Tibial artery (tissue), 4 donors: ENCODE data around the gene FOXO4.
A peak's percentile ranks its signal among the peaks of the same experiment; 100 is the strongest.

Source experiments
- DNase-seq, 2 donors: peaks; one replicate each; pipeline ENCODE4 v3.0.0-alpha.2; 2019
- H3K27ac ChIP-seq, 2 donors: fragments of 200-600 bp; sonication (generic) in 1 of 2; 1 replicate in 1 of 2; 2 replicates in 1 of 2; pipeline ENCODE4 v1.5.1; 2018 to 2019; ENCODE audit warnings: mild to moderate bottlenecking in 1 of 2
- H3K27me3 ChIP-seq, 2 donors: fragments of 200-600 bp; sonication (generic) in 1 of 2; one replicate each; pipeline versions ENCODE4 v1.5.1 to v1.6.0; 2016 to 2019
- H3K36me3 ChIP-seq, 3 donors: fragments of 200-600 bp; sonication (generic) in 2 of 3; one replicate each; pipeline ENCODE4 v1.5.1; 2016 to 2019; ENCODE audit warnings: mild to moderate bottlenecking in 2 of 3
- H3K4me1 ChIP-seq, 4 donors: fragments of 200-600 bp; sonication (generic) in 2 of 4; 1 replicate in 3 of 4; 2 replicates in 1 of 4; pipeline ENCODE4 v1.5.1; 2016 to 2019
- H3K4me3 ChIP-seq, 2 donors: fragments of 200-600 bp; sonication (generic) in 1 of 2; 1 replicate in 1 of 2; 2 replicates in 1 of 2; pipeline ENCODE4 v1.5.1; 2018 to 2019; ENCODE audit warnings: mild to moderate bottlenecking in 2 of 2
- H3K9me3 ChIP-seq, 3 donors: fragments of 200-600 bp; sonication (generic) in 1 of 3; one replicate each; pipeline ENCODE4 v1.5.1; 2016 to 2019
- CTCF ChIP-seq, 2 experiments: fragments of 200-600 bp in 1 of 2; fragments of 450-650 bp in 1 of 2; IDR thresholded peaks; one replicate each; pipeline ENCODE4 v1.5.1; 2017 to 2019; ENCODE audit warnings: antibody characterized with exemption in 2 of 2, mild to moderate bottlenecking in 1 of 2, moderate library complexity in 1 of 2
- intact Hi-C: fragments of 100-400 bp; cut with DNase I; formaldehyde crosslinking; loops from one replicate; pipeline ENCODE4 v1.15.0; 2023; ENCODE audit warnings: low total_unique reads

Gene FOXO4

GRCh38 chrX:71060127-71060526, 35.5 kb upstream of the FOXO4 start:
- H3K4me1 ChIP-seq, result no peaks in the 10 kb centered on the region
- no peak for TF ChIP-seq CTCF (IDR thresholded peaks at IDR 0.05)
- no peaks in the 10 kb centered on the region for H3K9me3 ChIP-seq
- H3K36me3 ChIP-seq, result peaks cover 16 to 41% (median 37%) of the 10 kb centered on the region in 3 donors
- DNase-seq, result no peak
- no peak overlapping the region for H3K27ac ChIP-seq
- no peaks in the 10 kb centered on the region for H3K27me3 ChIP-seq
- intact Hi-C loops, result no loop called here
- H3K4me3 ChIP-seq, result no peak overlapping the region

GRCh38 chrX:71067089-71067488, 28.6 kb upstream of the FOXO4 start:
- Histone ChIP-seq H3K9me3 (no peaks in the 10 kb centered on the region), H3K27me3 (no peaks in the 10 kb centered on the region), H3K4me1 (peaks cover 0 to 14% (median 0%) of the 10 kb centered on the region in 4 donors), H3K36me3 (peaks cover under 1 to 6% (median 6%) of the 10 kb centered on the region in 3 donors), H3K4me3 (peak overlapping the region; percentile 65 to 66), H3K27ac (peak overlapping the region; percentile 81 to 84)
- intact Hi-C loops, result no loop called here
- TF ChIP-seq CTCF (IDR thresholded peaks at IDR 0.05), result no peak
- no peak for DNase-seq

GRCh38 chrX:71067712-71068043, 28.0 kb upstream of the FOXO4 start:
- Histone ChIP-seq H3K4me3 (peak overlapping the region; percentile 65 to 66), H3K4me1 (peaks cover 0 to 14% (median 0%) of the 10 kb centered on the region in 4 donors), H3K36me3 (peaks cover 0 to under 1% (median 0%) of the 10 kb centered on the region in 3 donors), H3K9me3 (no peaks in the 10 kb centered on the region), H3K27me3 (no peaks in the 10 kb centered on the region), H3K27ac (peak overlapping the region; percentile 81 to 84)
- DNase-seq, result no peak
- intact Hi-C loops, result no loop called here
- no peak for TF ChIP-seq CTCF (IDR thresholded peaks at IDR 0.05)

GRCh38 chrX:71068044-71068918, 27.4 kb upstream of the FOXO4 start, which contains the start of gene SNX12:
Gene SNX12 (minus strand): TSS chrX:71068334. CDS start chrX:71068306, 28 bp downstream.
- peak in 1 of 2 experiments; percentile 78 for TF ChIP-seq CTCF (IDR thresholded peaks at IDR 0.05)
- H3K9me3 ChIP-seq, result no peaks in the 10 kb centered on the region
- H3K27me3 ChIP-seq, result no peaks in the 10 kb centered on the region
- peak; percentile 93 to 96 for DNase-seq
- peak within 1 kb of the TSS; percentile 81 to 84 for H3K27ac ChIP-seq
- peak within 1 kb of the TSS; percentile 65 to 66 for H3K4me3 ChIP-seq
- H3K36me3 ChIP-seq, result no peaks in the 10 kb centered on the region
- intact Hi-C loops, result no loop called here
- peaks cover 0 to 14% (median 0%) of the 10 kb centered on the region in 4 donors for H3K4me1 ChIP-seq

- intact Hi-C loops, result no loop called here
- DNase-seq, result no peak
- H3K9me3 ChIP-seq, result no peaks in the 10 kb centered on the region
- no peaks in the 10 kb centered on the region for H3K27me3 ChIP-seq
- no peaks in the 10 kb centered on the region for H3K36me3 ChIP-seq
- H3K4me3 ChIP-seq, result no peak overlapping the region
- no peak overlapping the region for H3K27ac ChIP-seq
- H3K4me1 ChIP-seq, result peaks cover 0 to 14% (median 0%) of the 10 kb centered on the region in 4 donors
- no peak for TF ChIP-seq CTCF (IDR thresholded peaks at IDR 0.05)
Measured at GRCh38 chrX:71070531-71070930, 25.1 kb upstream of the FOXO4 start.
